Tibial nerve (tissue), 4 donors: ENCODE results near the gene TSHZ2. TPM values are rescaled to one million over a fixed set of nuclear protein-coding genes. Genes with fewer than 3 reads are reported as not detected.

Source experiments
- DNase-seq, 2 donors: peaks; one replicate each; pipeline ENCODE4 v3.0.0-alpha.2; 2019; ENCODE audit warnings: low spot score in 2 of 2
- H3K27ac ChIP-seq, 4 donors: fragments of 200-600 bp; sonication (generic) in 3 of 4; one replicate each; pipeline ENCODE4 v1.5.1; 2017 to 2019; ENCODE audit warnings: mild to moderate bottlenecking in 1 of 4
- H3K27me3 ChIP-seq, 2 donors: fragments of 200-600 bp; sonication (generic) in 1 of 2; one replicate each; pipeline versions ENCODE4 v1.5.1 to v1.6.0; 2017 to 2019
- H3K36me3 ChIP-seq, 3 donors: fragments of 200-600 bp; sonication (generic); one replicate each; pipeline ENCODE4 v1.5.1; 2018 to 2019
- H3K4me1 ChIP-seq, 4 donors: fragments of 200-600 bp; sonication (generic) in 3 of 4; one replicate each; pipeline ENCODE4 v1.5.1; 2017 to 2019
- H3K4me3 ChIP-seq, 4 donors: fragments of 200-600 bp; sonication (generic) in 3 of 4; one replicate each; pipeline ENCODE4 v1.5.1; 2017 to 2019; ENCODE audit warnings: mild to moderate bottlenecking in 1 of 4, moderate library complexity in 1 of 4
- H3K9me3 ChIP-seq, 4 donors: fragments of 200-600 bp; sonication (generic) in 3 of 4; one replicate each; pipeline ENCODE4 v1.5.1; 2017 to 2019
- EP300 ChIP-seq, 2 donors: sonication (generic); formaldehyde crosslinking; IDR thresholded peaks; one replicate each; pipeline ENCODE4 v1.6.1; 2017; ENCODE audit warnings: antibody characterized with exemption in 2 of 2, mild to moderate bottlenecking in 1 of 2
- POLR2A ChIP-seq, 2 donors: fragments of 450-650 bp; IDR thresholded peaks; one replicate each; pipeline ENCODE4 v1.6.1; 2017; ENCODE audit warnings: antibody characterized with exemption in 2 of 2, mild to moderate bottlenecking in 2 of 2, moderate library complexity in 2 of 2
- WGBS, 2 donors: methylation state at CpG; one replicate each; pipeline ENCODE4 v1.1.5; 2018; 5-methylcytosine and 5-hydroxymethylcytosine counted together
- total RNA-seq, 4 donors: library from RNA; depleted of rRNA; stranded (reverse); fragments of >200 nt; gene quantifications; one replicate each; pipeline ENCODE4 v1.1.0, GENCODE V29; 2016
- TF ChIP-seq, protein P1 (sequence below), 5 experiments: fragments of 200-600 bp in 3 of 5; fragments of 450-650 bp in 2 of 5; sonication (generic) in 3 of 5; IDR thresholded peaks; one replicate each; pipeline ENCODE4 v1.5.1; 2016 to 2019; ENCODE audit warnings: antibody characterized with exemption in 5 of 5, mild to moderate bottlenecking in 3 of 5, moderate library complexity in 2 of 5

Gene TSHZ2
- total RNA-seq, 4 donors from 2014 or later, result 20.9 to 33.7 (median 25.1) TPM

DNA sequence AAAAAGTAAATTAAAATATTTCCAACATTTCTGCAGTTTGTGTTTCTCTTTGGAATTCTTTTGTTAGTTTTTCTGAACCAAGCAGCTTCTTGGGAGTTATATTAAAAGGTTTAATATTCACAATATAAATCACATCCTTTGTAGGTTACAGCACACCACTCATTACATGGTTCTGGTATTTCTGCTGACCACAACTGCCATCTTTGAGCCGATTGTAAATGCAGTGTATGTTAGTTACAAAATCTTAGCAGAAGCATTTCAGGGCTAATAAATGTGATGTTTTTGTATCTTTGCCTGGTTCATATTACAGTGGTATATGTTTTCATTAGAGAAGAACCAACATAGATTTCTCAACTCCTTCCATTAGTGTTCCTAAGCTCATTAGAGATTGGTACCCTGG, 19.1 kb upstream of the TSHZ2 start:
- no peak for DNase-seq
- 92 to 95% methylated on average over 1 of the region's 1 CpG for WGBS, 2 donors
- no peak overlapping the region for H3K27ac ChIP-seq
- H3K9me3 ChIP-seq, result no peaks in the 10 kb centered on the region
- H3K36me3 ChIP-seq, result no peaks in the 10 kb centered on the region
- no peak for TF ChIP-seq POLR2A (IDR thresholded peaks at IDR 0.05)
- no peaks in the 10 kb centered on the region for H3K4me1 ChIP-seq
- H3K4me3 ChIP-seq, result no peak overlapping the region
- no peaks in the 10 kb centered on the region for H3K27me3 ChIP-seq

DNA sequence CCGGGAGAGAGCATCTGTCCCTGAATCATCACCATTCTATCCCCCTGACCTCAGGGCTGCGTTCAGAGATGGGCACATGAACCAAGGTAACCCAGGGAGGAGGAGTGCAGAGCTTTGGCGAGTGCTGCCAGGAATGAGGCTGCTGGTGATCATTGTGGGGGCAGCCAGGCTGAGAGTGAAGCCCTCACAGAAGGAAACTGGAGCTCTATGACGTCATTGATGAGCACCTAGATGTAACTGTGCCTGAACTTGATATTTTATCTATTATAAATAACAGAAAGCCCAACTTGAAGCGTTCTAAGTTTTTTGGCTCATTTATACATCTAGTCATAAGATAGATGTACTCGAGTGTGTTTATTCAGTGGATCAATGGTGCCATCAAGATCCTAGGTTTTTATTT, 17.3 kb upstream of the TSHZ2 start:
- no peak overlapping the region for H3K27ac ChIP-seq
- no peak for DNase-seq
- H3K36me3 ChIP-seq, result no peaks in the 10 kb centered on the region
- 94 to 95% methylated on average over 6 of the region's 6 CpGs for WGBS, 2 donors
- TF ChIP-seq POLR2A (IDR thresholded peaks at IDR 0.05), result no peak
- TF ChIP-seq, protein P1, sequence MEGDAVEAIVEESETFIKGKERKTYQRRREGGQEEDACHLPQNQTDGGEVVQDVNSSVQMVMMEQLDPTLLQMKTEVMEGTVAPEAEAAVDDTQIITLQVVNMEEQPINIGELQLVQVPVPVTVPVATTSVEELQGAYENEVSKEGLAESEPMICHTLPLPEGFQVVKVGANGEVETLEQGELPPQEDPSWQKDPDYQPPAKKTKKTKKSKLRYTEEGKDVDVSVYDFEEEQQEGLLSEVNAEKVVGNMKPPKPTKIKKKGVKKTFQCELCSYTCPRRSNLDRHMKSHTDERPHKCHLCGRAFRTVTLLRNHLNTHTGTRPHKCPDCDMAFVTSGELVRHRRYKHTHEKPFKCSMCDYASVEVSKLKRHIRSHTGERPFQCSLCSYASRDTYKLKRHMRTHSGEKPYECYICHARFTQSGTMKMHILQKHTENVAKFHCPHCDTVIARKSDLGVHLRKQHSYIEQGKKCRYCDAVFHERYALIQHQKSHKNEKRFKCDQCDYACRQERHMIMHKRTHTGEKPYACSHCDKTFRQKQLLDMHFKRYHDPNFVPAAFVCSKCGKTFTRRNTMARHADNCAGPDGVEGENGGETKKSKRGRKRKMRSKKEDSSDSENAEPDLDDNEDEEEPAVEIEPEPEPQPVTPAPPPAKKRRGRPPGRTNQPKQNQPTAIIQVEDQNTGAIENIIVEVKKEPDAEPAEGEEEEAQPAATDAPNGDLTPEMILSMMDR (IDR thresholded peaks at IDR 0.05), result no peak
- TF ChIP-seq EP300 (IDR thresholded peaks at IDR 0.05), result no peak
- no peak overlapping the region for H3K4me3 ChIP-seq
- no peaks in the 10 kb centered on the region for H3K4me1 ChIP-seq
- no peaks in the 10 kb centered on the region for H3K27me3 ChIP-seq
- no peaks in the 10 kb centered on the region for H3K9me3 ChIP-seq

GRCh38 chr20:52958211-52958610, 13.9 kb upstream of the TSHZ2 start:
- Histone ChIP-seq H3K27ac (no peak overlapping the region), H3K4me1 (no peaks in the 10 kb centered on the region), H3K27me3 (no peaks in the 10 kb centered on the region), H3K36me3 (no peaks in the 10 kb centered on the region), H3K4me3 (no peak overlapping the region), H3K9me3 (no peaks in the 10 kb centered on the region)
- no peak for DNase-seq
- WGBS, 2 donors, result 59 to 65% methylated on average over 4 of the region's 4 CpGs
- TF ChIP-seq, protein P1 (IDR thresholded peaks at IDR 0.05), result no peak
- TF ChIP-seq EP300 (IDR thresholded peaks at IDR 0.05) (no peak), POLR2A (IDR thresholded peaks at IDR 0.05) (no peak)

DNA sequence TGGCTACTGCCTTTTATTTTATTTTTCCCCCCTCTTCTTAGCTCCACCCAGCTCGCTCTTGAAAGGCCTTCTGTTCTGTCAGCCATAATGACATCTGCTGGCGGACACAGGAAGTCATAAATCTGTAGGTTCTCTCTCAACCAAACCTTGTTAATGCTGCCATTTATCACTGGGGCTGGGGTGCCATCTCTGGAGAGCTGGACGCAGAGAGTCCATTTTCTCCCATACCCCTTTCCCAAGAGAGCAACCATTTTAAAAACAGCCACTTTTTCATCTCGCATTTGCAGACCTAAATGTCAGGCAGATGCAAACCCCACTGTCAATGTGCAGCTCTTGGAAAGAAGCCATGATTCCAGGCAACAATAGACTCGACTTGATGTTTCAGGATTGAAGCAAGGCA, 13.0 kb upstream of the TSHZ2 start:
- Histone ChIP-seq H3K9me3 (no peaks in the 10 kb centered on the region), H3K36me3 (no peaks in the 10 kb centered on the region), H3K27ac (no peak overlapping the region), H3K4me1 (no peaks in the 10 kb centered on the region), H3K27me3 (no peaks in the 10 kb centered on the region), H3K4me3 (no peak overlapping the region)
- DNase-seq, result no peak
- TF ChIP-seq EP300 (IDR thresholded peaks at IDR 0.05) (no peak), POLR2A (IDR thresholded peaks at IDR 0.05) (no peak)
- TF ChIP-seq, protein P1 (IDR thresholded peaks at IDR 0.05), result no peak
- 25% methylated on average over 5 of the region's 5 CpGs for WGBS, 2 donors

GRCh38 chr20:52962183-52962582, 10.0 kb upstream of the TSHZ2 start:
- TF ChIP-seq, protein P1 (IDR thresholded peaks at IDR 0.05), result no peak
- no peak for TF ChIP-seq EP300 (IDR thresholded peaks at IDR 0.05)
- TF ChIP-seq POLR2A (IDR thresholded peaks at IDR 0.05), result no peak
- 89 to 94% methylated on average over 1 of the region's 1 CpG for WGBS, 2 donors
- Histone ChIP-seq H3K4me1 (no peaks in the 10 kb centered on the region), H3K9me3 (no peaks in the 10 kb centered on the region), H3K4me3 (no peak overlapping the region), H3K36me3 (no peaks in the 10 kb centered on the region), H3K27ac (no peak overlapping the region), H3K27me3 (no peaks in the 10 kb centered on the region)
- DNase-seq, result no peak

GRCh38 chr20:52963131-52963530, 9.0 kb upstream of the TSHZ2 start:
- H3K36me3 ChIP-seq, result no peaks in the 10 kb centered on the region
- no peak for TF ChIP-seq EP300 (IDR thresholded peaks at IDR 0.05)
- TF ChIP-seq POLR2A (IDR thresholded peaks at IDR 0.05), result no peak
- TF ChIP-seq, protein P1 (IDR thresholded peaks at IDR 0.05), result no peak
- 68 to 87% methylated on average over 3 of the region's 3 CpGs for WGBS, 2 donors
- no peaks in the 10 kb centered on the region for H3K9me3 ChIP-seq
- no peak overlapping the region for H3K4me3 ChIP-seq
- H3K27me3 ChIP-seq, result no peaks in the 10 kb centered on the region
- no peaks in the 10 kb centered on the region for H3K4me1 ChIP-seq
- no peak for DNase-seq
- no peak overlapping the region for H3K27ac ChIP-seq
